Measurements from ENCODE around the gene CHST15.

The CHST15 gene, protein sequence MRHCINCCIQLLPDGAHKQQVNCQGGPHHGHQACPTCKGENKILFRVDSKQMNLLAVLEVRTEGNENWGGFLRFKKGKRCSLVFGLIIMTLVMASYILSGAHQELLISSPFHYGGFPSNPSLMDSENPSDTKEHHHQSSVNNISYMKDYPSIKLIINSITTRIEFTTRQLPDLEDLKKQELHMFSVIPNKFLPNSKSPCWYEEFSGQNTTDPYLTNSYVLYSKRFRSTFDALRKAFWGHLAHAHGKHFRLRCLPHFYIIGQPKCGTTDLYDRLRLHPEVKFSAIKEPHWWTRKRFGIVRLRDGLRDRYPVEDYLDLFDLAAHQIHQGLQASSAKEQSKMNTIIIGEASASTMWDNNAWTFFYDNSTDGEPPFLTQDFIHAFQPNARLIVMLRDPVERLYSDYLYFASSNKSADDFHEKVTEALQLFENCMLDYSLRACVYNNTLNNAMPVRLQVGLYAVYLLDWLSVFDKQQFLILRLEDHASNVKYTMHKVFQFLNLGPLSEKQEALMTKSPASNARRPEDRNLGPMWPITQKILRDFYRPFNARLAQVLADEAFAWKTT

DNA sequence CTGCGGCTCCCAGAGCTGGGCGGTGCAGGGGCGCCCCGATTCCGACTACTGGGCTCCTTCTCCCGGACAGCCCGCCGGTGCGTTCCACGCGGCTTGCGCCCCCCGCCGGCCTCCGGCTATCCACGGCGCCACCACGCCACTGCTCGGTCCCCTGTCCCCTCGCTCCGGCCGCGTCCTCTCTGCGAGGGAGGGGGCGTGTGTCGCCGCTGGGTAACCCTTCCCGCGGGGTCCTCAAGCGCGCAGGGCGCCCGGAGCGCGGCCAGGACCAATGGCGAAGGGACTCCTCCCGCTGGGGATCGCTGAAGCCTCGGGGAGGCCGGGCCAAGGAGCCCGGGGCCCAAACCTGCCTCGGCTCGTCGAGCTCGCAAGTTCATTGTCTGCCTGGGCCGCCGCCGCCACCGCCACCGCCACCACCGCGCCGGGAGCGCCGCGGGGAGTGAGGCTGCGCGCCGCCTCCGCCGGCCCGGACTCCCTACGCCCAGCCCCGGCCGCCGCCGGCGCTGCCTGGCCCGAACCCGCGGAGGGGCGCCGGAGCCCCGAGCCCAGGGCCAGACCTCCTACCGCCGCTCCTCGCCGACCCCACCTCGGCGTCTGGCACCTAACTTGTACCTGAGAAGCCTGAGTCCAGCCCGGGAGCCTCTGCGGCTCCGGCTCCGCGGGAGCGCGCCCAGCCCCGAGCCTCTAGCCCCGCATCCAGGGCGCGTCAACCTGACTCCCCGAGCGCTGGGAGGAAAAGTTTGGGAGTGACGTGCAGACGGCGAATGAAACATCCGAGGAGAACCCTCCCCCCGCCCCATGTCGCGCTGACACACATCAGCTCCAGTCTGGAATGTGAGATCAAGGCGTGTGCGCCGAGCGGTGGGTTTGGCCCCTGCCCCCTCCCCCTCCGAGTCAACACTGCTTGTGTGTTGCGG is at the start of gene CHST15:
Gene CHST15 (minus strand): TSS at position 739 of the 914 bp plus-strand sequence. CDS start 47,386 bp downstream, outside the sequence.
- DNase-seq = no peak

DNA sequence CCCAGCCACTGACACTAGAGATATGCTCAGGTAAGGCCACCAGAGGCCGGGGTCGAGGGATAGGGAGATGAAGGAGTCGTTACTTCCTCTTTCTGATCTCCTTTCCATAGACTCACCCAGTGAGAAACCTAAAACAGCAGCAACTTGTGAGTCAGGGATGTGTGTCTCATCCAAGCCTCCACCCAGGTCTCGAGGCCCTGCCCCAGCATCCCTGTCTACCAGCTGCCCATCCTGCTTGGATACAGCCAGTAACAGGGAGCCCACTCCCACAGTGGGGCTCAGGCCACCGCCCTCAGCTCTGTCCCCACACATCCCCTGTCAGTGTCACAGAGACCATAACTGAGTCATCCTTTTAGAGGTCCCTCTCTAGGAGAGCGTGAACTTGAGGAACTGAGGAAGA is 49.6 kb upstream of the CHST15 start:
- peak; percentile 57 for DNase-seq

DNA sequence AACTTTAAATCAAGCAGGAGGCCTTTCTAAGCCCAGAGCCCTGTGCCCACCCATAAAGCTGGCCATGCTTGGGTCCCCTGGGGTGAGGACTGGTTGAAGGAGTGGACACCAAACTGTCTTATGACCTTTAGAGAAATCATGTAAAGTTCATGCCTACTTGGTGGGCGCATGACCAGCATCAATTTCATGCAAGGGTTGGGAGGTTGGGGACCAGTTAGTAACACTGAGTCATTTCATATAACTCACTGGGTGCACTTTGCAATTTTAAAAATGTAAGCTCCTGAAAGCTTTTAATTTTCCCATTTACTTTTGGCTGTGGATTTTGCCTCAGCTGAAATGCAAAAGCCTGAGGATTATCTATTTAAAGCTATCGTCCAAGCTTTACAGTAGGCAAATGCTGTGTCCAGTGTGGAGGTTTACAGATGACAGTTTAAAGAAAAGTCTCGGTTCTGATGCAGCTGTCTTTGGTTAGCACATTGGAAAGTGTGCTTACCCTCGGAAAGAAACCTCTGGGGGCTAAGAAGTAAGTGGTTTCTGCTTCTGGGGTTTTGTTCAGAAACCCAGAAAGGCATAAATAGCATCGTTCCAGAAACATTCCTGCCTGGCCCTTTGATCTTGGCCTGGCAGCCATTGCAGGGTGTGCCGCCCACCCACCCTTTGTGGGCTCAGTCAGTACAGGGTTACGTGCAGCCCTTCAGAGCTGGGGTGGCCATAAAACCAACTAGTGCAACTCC is 48.8 kb upstream of the CHST15 start:
- no peak for DNase-seq

DNA sequence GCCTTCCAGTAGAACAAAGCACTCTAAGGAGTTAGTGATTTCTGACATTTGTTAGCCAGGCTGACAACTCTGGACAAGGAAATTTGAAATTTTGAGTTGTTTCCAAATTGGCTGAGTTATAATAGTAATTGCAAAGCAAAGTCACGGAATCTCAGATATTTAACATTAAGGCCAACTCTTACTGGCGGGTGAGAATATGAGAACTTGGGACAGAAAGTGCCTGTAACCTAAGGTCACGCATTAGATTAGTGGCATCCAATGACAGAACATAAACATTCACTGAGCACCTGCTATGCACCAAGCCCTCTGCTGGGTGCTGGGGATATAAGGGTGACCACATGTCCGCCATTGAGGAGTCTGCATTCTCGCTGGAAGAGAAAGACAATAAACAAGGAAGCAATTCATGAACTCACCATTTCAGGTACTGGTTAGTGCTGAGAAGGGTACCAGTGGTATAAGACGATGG is 45.5 kb upstream of the CHST15 start:
- DNase-seq = no peak

DNA sequence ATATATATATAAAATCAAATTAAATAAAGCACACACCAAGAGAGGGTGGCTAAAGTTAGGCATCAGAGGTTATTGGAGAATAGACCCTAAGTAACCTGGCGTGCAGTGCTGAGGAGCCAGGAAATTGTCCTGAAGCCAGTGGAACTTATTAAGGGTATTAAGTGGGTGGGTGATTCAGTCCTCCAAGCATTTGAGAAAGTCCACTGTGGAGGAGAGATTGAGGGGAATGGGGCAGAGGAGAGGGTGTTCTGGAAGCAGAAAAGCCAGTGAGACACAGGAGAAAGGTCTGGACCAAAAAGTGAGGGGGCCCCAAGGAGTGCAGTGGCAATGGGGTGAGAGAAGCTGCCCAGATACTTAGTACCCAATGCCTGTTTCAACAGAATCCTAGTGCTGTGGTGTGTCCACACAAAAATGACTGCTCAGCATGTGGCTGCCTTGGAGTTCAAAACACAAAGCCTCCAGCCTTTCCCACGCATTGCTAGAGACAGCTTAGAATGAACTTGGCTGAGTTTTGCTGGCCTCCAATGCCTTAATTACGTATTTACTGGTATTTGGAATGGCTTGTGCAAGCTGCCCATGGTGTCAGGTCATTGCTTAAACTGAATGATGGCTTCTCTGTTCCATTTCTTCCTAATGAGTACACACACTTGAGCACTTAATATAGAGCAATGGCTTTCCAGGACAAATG is 44.9 kb upstream of the CHST15 start:
- DNase-seq = no peak

DNA sequence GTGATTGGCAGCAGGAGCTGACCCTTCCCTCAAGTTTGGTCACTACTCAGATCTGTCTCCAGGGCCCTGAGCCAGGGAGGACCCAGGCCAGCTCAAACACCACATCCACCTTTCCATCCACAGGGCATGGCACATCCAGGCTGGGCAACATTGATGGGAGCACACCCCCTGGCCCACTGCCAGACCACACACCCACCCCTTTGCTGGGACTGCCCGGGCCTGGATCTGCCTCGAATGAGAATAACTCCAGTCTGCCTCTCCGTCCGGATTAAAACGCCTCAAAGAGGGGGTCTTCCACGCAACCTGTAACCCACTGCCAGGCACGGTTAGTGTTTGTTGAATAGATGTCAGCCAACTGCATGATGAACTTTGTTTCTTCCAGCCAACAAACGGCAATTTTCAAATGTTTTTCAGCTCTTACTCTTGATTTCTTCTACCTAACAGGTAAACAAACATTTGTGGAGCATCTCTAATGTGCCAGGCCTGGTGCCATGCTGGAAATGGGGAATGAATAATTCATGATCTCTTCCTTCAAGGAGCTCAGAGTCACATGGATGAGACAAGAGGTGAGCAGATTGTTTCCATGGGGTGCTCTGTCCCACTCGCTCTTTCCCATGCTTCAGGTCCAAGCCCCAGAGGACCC is 41.0 kb upstream of the CHST15 start:
- DNase-seq = no peak

DNA sequence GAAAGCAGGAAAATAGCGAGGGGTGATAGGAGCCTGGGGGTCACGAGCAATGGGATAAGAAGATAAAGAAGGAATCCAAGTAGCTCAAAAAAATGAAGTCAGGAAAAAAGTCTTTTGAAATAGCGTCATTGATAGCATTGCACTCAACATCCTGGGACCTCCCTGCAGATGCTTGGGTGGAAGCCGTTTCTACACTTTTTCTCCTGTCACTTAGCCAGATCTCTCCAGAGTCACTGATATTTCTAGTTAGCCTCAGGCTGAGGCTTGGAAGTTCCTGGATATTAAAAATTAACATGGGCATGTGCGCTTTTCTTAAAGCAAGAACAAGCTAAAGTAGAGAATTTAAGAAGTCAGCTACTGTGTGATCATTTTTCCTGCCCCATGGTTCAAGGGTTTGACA is 39.5 kb upstream of the CHST15 start:
- no peak for DNase-seq

DNA sequence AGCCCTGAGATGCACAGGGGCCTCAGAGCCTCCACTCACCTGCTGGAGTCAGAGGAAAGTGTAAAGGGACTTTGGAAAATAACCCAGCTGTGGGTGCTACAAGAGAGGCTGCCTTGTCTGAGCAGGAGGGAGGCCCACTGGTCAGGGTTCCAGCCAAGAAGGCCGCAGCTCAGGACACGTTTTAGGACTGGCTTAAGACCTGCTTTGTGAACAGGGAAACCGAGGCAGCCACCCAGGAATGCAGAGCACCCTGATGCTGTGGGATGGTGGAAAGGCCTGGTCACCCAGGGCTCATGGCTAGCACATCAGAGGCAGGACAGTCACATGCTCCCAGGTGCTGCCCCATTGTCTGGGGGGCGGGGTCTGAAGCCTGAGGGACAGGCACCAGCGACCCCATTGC is 38.9 kb upstream of the CHST15 start:
- no peak for DNase-seq

DNA sequence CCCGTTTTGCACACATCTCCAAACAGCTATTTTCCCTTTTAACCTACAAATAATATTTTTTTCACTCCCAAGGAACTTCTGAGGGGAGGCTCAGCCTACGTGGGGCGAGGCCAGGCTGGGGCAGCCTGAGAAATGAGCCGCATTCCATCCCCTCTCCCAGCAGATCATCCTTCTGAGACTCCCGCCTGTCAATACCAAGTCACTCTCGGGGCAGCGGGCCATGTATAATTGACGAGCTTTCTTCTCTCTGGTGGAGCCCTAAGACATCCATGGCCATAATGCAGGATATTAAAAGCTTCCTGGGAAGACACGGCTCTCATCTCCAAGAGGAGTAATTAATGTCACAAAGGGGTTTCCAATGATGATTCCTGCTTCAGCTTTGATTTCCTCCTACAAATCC is 37.8 kb upstream of the CHST15 start:
- DNase-seq = no peak

DNA sequence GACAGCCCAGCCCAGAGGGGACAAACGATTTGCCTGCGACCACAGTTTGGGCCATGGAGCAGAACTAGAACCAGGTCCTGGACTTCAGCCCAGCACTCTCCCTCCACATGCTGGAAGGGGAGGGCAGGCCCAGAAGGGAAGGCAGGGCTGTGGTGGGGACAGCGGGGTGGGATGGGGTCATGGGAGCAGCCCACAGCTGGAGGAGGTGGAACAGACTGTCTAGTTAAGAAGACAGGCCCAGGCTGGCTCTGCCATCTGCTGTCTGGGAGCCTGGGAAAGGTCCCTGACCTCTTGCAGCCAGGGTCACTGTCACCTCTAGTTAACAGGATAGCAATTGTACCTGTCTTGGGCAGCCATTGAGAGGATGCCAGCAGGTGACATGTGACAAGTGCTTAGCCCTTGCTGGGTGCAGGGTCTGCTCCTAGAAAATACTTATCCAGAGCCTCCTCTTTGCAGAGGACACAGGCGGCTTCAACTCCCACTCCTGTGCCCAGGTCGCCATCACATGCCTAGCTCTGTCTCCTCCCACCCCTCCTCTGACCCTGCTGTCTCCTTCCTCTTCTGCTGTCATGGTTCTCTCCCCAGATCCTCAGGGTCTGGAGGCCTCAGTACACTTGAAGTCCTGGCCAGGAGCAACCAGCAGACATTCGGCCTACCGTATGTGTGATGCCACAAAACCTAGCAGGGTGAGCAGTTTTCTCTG is 37.0 kb upstream of the CHST15 start:
- no peak for DNase-seq

DNA sequence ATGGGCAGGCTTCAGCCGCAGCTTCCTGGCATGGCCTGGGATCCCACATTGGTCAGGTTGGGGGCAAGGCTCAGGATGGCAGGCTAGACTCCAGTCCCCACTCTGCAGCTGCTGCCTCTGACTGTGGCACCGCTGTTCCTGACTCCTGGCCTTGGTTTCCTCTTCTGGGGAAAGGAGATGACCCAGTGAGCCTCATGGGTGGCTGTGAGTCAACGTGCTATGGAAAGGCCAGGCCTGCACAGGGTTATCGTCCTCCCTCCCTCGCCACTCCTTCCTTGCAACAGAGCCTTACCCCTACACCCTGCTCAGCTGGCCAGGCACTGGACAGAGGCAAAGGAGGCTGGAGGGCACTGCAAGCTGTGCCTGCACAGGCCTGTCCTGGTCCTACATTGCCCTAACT is 36.1 kb upstream of the CHST15 start:
- no peak for DNase-seq

DNA sequence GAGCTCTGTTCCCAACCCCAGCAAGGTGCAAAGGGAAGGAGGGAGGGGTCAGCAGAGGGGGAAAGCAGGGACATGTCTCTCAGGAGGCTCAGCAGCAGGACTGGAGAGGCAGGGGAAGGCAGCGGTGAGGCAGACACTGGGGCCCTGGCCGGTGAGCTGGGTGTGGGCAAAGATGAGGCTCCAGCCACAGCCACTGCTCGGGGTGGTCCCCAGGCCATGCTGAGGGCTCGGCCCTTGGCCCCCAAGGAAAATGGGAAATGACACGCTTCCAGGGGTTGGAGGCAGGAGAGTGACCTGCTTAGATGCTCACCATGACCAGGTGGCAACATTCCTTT is 35.4 kb upstream of the CHST15 start:
- DNase-seq = no peak

DNA sequence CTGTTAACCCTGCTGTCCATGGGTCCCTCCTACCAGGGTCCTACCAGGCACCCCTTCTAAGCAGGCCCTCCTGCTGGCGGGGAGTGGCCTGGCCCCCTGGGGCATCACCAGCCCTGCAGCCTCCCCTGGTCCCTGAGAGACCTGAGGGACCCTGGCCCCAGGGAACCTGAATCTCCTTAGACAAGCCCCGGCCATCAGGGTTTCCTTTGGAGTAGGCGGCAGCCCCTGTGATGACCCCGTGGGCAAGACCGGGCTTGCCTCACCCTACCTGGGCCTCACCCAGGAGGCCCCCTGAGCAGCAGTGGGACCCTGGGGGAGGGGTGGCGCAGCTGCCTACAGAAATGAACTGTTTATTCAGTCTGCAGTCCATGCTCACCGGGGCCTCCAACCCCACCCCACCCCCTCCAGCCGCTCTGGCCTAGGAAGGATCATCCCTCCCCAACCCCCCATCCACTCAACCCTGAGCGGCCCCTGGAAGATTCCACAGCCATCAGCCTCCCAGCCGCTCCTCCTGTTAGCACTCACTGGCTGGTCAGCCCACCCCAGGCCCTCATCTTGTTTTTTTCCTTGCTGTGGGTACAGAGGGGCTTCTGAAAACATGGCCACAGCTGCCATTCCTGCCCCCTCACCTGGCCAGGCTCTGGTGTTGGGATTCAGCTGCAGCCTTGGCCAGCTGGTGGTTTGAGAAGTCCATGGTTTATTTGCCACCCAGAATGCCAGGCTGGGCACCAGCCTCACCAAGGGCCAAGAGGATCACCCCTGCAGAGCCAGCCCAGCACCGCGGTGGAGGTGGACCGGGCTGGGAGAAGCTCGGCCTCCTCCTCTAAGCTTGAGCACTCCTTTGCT is 34.8 kb upstream of the CHST15 start:
- no peak for DNase-seq

DNA sequence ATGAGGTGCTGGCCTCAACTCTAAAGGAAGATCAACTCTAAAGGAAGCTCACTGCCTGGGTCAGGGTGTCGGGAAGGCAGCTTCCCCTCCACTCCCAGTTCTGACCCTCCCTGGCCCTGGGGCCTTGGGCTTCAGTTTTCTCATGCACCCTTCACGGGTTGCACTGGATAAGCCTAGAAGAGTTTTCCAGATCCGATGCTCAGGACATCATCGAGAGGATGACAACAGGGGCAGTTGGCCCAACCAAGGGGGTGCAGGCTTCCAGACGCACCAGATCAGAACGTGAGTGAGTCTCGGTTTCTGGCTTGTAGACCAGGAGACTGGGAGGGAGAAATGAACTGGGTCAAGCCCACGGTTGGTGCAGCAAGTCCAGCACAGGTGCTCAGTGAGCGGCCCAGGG is 34.2 kb upstream of the CHST15 start:
- DNase-seq = no peak

DNA sequence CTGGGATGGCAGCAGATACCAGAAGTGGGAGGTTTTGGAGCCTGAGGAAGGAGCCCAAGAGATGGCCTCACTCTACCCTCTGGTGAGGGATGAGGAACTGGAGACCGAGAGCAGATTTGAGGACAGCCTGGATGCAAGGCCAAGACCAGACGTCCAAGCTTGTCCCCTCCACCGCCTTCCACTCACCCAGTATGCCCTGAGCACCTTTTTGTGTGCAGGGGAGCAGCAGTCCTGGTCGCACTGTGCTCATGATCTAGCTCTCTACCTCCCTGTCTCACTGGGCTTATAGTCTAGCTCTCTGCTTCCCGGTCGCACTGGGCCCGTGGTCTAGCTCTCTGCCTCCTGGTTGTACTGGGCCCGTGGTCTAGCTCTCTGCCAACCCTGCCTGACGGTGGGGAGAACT is 33.6 kb upstream of the CHST15 start:
- DNase-seq = no peak

DNA sequence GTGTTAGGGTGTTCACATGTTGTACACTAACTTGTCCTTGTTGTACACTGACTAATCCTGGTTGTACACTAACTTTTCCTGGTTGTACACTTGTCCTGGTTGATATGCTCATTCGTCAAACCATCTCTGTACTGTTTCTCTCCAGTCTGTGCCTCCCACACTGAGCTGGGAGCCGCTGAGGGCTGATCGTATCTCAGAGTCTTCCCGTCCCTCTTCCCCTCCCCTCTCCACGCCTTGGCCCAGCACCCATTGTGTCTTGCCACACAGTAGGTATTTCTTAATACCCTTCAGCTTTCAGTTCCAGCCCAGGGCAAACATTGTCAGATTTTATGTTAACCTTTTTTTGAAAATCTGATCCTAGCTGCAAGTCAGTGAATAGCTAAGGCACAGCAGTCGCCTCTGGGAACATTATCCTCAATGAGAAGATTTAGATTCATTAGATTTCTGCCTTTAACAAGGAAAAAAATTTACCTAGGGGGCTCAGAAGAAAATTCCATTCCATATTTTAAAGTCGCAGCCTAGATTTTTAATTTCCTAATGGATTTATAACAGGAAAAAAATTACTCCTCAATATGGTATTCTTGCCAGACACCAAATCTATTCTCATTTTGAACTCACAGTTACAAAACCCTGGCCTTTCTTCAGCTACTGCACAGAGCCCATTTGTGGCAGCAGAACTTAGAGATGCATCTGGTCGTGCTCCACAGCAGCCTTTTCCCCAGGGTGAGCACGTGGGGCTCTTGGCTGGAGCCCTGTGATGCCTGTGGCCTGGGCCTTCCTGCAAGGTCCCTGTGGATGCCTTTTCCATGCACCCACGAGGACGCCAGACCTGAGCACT is 33.0 kb upstream of the CHST15 start:
- DNase-seq = no peak

DNA sequence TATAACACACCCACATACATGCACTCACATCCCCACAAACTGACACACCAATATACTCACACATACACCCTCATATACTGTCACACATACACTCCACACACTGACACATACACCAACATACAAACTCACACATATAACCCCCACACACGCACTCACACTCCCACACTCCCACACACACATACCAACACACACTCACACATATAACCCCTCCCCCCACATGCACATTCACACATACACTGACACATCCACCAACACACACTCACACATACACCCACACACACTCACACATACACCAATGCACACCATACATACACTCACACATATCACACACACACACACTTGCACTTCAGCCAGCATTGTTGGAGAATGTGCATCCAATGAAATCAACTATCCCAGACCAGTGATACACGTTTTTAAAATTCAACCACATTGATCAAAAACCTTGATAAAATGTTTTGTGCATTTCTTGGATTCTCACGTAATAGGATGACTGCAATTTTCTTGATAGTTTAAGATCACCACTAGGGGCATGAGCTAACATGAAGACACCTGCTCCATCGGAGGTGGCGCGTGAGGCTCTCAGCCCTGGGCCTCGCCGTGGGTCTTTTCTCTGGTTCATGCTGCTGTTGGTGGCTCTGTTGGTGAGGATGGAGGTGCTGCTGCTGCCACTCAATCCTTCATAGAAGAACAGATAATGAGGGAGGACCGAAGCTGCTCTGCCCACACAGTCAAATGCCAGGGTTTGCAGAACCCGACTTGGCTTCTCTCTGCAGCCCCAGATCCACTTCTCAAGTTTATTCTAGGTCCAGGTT is 32.1 kb upstream of the CHST15 start:
- no peak for DNase-seq

DNA sequence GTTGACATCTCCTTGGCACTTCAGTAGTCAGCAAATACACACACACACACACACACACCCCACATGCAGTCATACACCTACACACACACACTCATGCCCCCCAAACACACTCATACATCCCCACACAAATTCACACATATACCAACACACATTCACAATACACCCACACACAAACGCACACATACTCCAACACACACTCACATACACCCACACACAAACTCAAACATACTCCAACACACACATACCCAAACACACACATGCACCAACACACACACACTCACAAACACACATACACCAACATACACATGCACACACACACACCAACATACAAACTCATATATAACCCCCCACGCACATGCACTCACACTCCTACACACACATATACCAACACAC is 31.4 kb upstream of the CHST15 start:
- no peak for DNase-seq

Measured in CD4-positive, alpha-beta T cell treated with Interleukin-15 for 1 hour (primary cell).